GM18868 (cell line): ENCODE data around the gene AADACL4.

Experiments
- ATAC-seq: cut with Tn5 transposase; IDR thresholded peaks from one replicate; pipeline ENCODE4 v1.9.1; 2021; ENCODE audit warnings: mild to moderate bottlenecking, moderate library complexity; ENCODE audit not compliant: unreplicated experiment

Gene AADACL4

GRCh38 chr1:12643785-12644184 is at the start of gene AADACL4:
Gene AADACL4 (plus strand): TSS chr1:12644085. CDS start chr1:12644547, 462 bp downstream.
- ATAC-seq = no peak

- ATAC-seq = no peak
These were observed 49.4 kb upstream of the AADACL4 start for GRCh38 chr1:12594490-12594889.

- ATAC-seq = no peak
These were observed 48.7 kb upstream of the AADACL4 start for GRCh38 chr1:12594966-12595756.

- no peak for ATAC-seq
These were observed 48.2 kb upstream of the AADACL4 start for GRCh38 chr1:12595757-12596006.

GRCh38 chr1:12596007-12596821 is 47.7 kb upstream of the AADACL4 start:
- ATAC-seq = no peak

GRCh38 chr1:12597792-12598191 is 46.1 kb upstream of the AADACL4 start:
- ATAC-seq = no peak

GRCh38 chr1:12598974-12599373 is 44.9 kb upstream of the AADACL4 start:
- no peak for ATAC-seq

GRCh38 chr1:12599657-12600056 is 44.2 kb upstream of the AADACL4 start:
- ATAC-seq = no peak

GRCh38 chr1:12600335-12600734 is 43.5 kb upstream of the AADACL4 start:
- no peak for ATAC-seq

- ATAC-seq = no peak
These were observed 42.8 kb upstream of the AADACL4 start for GRCh38 chr1:12600880-12601633.

- no peak for ATAC-seq
These were observed 41.9 kb upstream of the AADACL4 start for GRCh38 chr1:12601700-12602658.

- ATAC-seq = no peak
These were observed 41.2 kb upstream of the AADACL4 start for GRCh38 chr1:12602659-12603024.

GRCh38 chr1:12603224-12603623 is 40.7 kb upstream of the AADACL4 start:
- ATAC-seq = no peak

- ATAC-seq = no peak
These were observed 39.6 kb upstream of the AADACL4 start for GRCh38 chr1:12604114-12604874.

- ATAC-seq = no peak
These were observed 38.9 kb upstream of the AADACL4 start for GRCh38 chr1:12604986-12605385.

GRCh38 chr1:12607263-12607662 is 36.6 kb upstream of the AADACL4 start:
- no peak for ATAC-seq

- no peak for ATAC-seq
These were observed 35.5 kb upstream of the AADACL4 start for GRCh38 chr1:12608311-12608957.

GRCh38 chr1:12609469-12610003 is 34.3 kb upstream of the AADACL4 start:
- no peak for ATAC-seq

GRCh38 chr1:12610305-12610935 is 33.5 kb upstream of the AADACL4 start:
- no peak for ATAC-seq
